Stimulated activated CD4-positive, alpha-beta T cell treated with anti-CD3 and anti-CD28 coated beads, TNF-alpha, amount 100 ng/mL, for 24 hours (primary cell): ENCODE data around the gene APOL6.
"Not testable (repeated sequence)": the region's sequence is repeated elsewhere in the genome, so short reads cannot be mapped to it uniquely, and the experiment has no call there.

ENCODE experiments used
- DNase-seq, 3 experiments: peaks; one replicate each; pipeline ENCODE4 v3.0.0-alpha.2; 2020; ENCODE audit warnings: low read depth in 3 of 3

APOL6 gene

DNA sequence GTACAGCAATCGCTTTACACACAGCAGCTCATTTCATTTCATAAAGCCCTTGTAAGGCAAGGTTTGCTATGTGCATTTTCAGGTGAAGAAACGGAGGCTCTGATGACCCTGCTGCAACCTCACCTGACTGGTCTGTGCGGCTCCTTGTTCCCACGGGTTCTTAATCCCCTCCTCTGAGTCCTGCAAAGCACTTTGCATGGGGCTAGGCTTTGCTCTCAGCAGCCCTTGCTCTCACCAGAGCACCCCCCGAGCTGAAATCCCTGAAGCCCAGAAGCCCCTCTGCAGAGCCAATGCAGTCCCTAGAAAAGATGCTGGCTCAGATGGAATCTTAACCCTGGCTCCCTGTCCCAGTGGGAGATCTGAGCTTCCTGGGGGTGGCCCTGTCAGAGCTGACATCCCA lies 11.0 kb upstream of the APOL6 start:
- no peak for DNase-seq

- DNase-seq: no peak
Observed at GRCh38 chr22:35638001-35638400, 10.2 kb upstream of the APOL6 start.

DNA sequence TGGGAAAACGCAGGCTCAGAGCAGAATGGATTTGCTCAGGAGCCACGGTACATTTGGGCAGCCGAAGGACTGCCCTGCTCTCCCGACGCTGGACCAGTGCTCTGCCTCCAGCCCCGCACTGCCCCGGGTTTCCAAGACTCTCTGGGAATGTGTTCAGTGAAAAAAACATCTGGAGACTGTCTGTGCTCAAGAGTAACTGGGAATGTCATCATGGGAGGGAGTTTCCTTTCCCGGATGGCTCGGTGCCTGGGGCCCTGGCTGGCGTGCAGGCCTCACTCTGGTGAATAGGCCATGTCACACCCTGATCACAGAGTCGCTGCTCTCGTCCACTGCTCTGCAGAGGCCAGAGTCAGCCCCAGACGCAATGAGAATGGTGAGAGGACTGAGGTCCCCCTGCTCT lies 9.8 kb upstream of the APOL6 start:
- DNase-seq: no peak

GRCh38 chr22:35641494-35642120 lies 6.6 kb upstream of the APOL6 start:
- no peak for DNase-seq

GRCh38 chr22:35642305-35642741 lies 5.9 kb upstream of the APOL6 start:
- DNase-seq: no peak

DNA sequence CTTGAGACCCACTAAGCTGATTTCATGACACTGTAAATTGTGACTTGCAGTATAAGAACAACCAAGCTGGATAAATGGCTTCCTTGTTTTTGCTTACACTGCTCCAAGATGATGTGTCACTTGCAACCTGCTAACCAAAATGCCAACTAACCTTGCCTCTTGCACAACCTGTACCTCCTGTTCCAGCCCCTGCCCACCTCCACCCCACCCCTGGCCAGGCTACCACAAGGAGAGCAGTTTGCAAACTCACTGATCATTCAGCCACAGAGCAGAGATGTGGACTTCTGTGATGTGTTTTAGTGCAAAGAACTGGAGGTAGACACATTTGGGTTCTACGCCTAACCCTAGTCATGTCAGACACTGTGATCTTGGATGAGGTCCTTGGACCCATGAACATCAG lies 4.3 kb upstream of the APOL6 start:
- DNase-seq: no peak

DNA sequence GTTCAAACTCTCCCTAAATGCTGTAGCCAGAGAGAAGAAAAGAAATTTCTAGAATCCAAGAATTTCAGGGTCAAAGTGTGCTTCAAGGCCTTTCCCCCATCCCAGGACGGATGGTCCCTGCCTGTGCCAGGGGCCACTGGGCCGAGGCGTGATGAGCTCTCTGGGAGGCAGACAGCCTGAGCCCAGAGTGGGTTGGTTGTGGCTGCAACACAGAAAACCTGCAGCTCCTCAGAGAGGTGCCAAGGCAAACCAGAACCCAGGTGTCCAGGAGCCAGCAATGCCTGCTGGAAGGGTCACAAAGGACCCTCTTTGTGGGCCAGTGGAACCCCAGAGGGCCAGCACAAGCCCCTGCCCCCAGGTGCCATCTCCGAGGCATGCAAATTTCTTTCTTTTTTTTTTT lies 2.6 kb upstream of the APOL6 start:
- no peak for DNase-seq

DNA sequence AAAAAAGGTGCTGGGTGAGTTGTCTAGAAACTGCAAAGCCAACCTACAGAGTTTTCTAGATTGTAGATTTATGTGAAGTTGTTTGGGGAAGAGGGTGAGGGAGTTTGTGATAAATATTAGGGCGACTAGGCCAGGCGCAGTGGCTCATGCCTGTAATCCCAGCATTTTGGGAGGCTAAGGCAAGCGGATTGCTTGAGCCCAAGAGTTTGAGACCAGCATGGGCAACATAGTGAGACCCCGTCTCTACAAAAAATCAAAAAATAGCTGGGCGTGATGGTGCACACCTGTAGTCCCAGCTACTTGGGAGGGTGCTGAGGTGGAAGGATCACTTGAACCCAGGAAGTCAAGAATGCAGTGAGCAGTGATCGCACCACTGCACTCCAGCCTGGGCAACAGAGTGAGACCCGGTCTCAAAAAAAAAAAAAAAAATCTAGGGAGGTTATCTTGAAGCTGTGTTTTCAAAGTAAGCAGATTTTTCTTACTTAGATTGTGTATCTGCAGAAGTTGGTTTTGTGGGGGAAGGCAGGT lies 844 bp downstream of the APOL6 start:
- no peak for DNase-seq

- no peak for DNase-seq
Observed at GRCh38 chr22:35649636-35650250, 1.5 kb downstream of the APOL6 start.

GRCh38 chr22:35651085-35651484 lies 2.8 kb downstream of the APOL6 start:
- no peak for DNase-seq

DNA sequence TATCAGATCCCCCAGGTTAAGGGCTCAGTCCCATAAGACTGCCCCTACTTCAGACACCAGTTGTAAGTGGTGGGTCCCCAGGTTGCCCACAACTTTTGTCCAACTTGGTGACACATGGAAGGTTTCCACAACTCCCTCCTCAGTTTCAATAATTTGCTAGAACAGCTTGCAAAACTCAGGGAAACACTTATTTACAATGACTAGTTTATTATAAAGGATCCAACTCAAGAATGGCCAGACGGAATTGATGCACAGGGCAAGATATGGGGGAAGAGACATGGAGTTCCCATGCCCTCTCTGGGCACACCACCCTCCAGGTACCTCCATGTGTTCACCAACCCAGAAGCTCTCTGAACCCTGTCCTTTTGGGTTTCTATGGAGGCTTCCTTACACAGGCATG lies 5.6 kb downstream of the APOL6 start:
- DNase-seq: no peak

DNA sequence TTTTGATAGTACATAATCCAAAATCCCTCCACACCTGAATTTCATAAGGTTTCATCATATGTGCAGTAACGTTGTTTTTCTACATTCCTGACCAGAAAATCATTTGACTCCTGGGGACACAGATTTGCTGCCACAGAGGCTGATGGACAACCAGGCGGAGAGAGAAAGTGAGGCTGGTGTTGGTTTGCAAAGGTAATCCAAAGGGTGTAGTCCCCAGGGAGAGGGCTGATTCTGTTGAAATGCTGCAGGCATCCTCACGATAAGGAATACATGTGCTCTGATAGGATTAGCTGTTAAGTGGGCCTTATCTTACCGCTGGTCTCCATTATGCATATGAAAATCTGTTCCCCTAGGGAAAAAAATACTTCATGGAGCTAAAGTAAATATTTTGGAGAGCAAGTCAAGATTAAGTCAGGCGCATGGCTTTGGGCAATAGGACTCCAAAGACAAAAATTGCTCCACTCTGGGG lies 8.1 kb downstream of the APOL6 start:
- no peak for DNase-seq

DNA sequence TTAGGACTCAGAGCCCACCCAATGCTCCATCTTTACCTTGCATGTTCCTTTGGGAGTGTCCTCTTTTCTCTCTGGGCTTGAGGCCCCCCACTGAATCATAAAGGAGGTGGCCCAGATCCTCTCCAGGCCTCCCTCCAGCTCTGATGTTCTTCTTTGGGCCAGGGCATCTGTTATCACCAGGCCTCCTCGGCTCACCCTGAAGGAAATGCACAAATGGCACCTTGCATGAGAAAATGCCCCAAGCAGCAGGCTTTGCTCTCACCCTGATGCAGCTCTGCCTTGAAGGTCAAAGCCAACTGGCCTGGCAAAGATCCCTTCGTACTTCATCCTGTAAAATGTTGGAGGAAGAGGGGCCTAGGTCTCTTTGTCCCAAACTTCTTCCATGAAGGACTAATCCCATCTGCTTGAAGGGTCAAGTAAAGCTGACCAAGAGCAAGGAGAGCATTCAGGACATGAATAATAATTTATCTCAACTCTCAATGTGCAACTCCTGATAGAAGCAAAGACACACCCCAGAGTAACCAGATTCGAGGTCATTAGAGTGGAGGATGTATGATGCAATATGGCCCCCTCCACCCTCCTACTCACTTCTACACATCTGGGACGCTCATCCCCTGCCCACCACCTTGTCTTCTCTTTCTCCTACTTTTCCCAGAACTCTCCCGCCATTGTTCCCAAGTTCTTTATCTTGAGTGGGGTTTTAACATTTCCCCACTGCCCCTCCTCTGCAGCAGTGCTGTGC lies 9.5 kb downstream of the APOL6 start:
- no peak for DNase-seq

DNA sequence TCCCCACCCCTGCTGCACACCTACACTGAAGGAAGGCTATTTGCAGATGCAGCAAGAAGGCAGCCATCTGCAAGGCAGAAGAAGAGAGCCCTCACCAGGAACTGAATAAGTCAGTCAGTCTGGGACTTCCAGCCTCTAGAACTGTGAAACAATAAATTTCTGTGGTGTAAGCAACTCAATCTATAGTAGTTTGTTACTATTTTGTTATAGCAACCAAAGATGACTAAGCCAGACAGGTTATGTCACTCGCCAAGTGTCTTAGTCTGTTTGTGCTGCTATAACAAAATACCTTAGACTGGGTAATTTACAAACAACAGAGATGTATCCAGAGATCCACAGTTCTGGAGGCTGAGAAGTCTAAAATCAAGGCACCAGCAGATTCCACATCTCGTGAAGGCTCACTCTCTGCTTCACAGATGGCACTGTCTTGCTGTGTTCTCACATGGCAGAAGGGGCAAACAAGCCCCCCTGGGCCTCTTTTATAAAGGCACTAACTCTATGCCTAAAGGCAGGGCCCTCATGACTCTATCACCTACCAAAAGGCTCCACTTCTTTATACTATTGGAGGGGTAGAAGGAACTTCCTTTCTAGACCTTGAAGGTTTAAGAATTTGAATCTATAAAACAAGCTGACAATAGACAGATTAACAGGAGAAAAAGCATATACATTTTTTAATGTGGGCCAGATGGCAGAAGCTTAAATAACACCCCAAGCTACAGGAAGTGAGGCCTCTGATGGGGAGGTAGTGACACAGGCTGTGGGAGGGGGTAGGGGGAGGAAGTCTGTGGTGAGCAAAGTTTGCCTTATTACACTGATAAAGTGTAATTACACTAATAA lies 12.3 kb downstream of the APOL6 start:
- peak in 1 of 3 experiments; percentile 29 for DNase-seq

DNA sequence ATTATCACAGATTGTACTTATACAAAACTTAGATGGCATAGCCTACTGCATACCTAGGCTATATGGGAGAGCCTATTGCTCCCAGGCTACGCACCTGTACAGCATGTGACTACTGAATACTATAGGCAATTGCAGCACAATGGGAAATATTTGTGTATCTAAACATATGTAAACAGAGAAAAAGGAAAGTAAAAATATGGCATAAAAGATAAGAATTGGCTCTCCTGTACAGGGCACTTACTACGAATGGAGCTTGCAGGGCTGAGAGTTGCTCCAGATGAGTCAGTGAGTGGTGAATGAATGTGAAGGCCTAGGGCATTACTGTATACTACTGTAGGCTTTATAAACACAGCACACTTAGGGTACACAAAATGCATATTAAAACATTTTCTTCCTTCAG lies 13.2 kb downstream of the APOL6 start:
- no peak for DNase-seq

DNA sequence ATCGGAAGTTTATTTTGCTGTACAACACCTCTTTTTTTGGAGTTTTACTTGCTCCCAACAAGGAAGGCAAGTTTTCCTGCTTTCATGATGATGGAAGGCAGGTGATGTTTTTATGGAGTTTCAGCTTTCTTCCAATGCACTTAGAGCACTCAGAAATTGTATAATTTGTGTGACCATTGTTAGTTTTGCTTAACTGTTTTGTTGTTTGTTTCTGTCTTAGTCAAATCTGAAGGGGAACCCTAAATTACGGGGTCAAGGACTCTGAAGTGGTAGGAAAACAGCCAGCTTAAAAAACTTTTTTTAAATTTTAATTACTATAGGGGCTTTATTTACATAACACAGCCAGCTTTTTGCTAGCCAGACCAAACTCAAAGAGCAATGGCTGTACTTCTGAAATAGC lies 14.7 kb downstream of the APOL6 start:
- no peak for DNase-seq

- DNase-seq: no peak
Observed at GRCh38 chr22:35663371-35663770, 15.1 kb downstream of the APOL6 start.

- DNase-seq: no peak
Observed at GRCh38 chr22:35664955-35665587, 16.8 kb downstream of the APOL6 start.

DNA sequence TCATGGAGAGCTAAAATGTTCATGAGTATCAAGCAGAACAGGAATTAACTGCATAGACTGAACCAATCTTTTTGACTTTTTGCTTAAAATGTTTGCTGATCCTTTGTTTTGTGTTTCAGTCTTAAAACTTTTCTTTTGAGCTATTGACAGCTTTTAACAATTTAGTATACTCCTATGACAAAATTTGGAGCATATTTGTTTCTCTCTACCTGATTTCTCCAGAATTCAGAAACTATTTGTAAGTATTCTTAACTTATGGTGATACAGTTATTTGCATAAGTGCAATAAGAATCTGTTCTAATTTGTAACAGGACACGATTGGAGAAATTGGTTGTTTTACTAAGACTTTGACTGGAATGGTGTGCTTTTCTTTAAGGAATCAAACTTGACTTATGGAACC lies 18.5 kb downstream of the APOL6 start:
- not testable (repeated sequence) for DNase-seq

GRCh38 chr22:35674335-35674734 lies 26.1 kb downstream of the APOL6 start:
- DNase-seq: no peak

GRCh38 chr22:35676065-35676464 lies 27.8 kb downstream of the APOL6 start:
- not testable (repeated sequence) for DNase-seq
